Right ventricle myocardium superior (tissue), 1 donor: ENCODE data around the gene SHH. TPM values are rescaled to one million over a fixed set of nuclear protein-coding genes. Genes with fewer than 3 reads are reported as not detected.
"Not testable (repeated sequence)": the region's sequence is repeated elsewhere in the genome, so short reads cannot be mapped to it uniquely, and the experiment has no call there.

Experiments used
- ATAC-seq: fragments of 200-7000 bp; cut with Tn5 transposase; one replicate; pipeline ENCODE4 v1.9.1; 2020; ENCODE audit warnings: mild to moderate bottlenecking; ENCODE audit not compliant: poor library complexity
- DNase-seq: peaks from one replicate; pipeline ENCODE4 v3.0.0-alpha.2; 2020
- intact Hi-C: fragments of 100-400 bp; cut with DNase I; formaldehyde crosslinking; loops from one replicate; pipeline ENCODE4 v1.11.2; 2022
- total RNA-seq: library from RNA; stranded (reverse); fragmentation: NEBNext Ultra II Directional; extraction: Animal tissue kit (Norgen Biotek cat#: 25700); gene quantifications from one replicate; pipeline ENCODE4 v1.2.1, GENCODE V29; 2021
- donor health status: DM: no; HTN: yes; CAD: no; lungs with severe emphysema.

Gene SHH
- total RNA-seq, 1 donor from 2014 or later, result not detected

GRCh38 chr7:155844019-155844453 lies 31.8 kb upstream of the SHH start:
- DNase-seq, result no peak
- no peak for ATAC-seq

GRCh38 chr7:155843426-155844018 lies 31.3 kb upstream of the SHH start:
- intact Hi-C loops, result no loop called here
- DNase-seq (no peak), ATAC-seq (no peak)

More at GRCh38 chr7:155844019-155844453, 31.8 kb upstream of the SHH start:
- intact Hi-C loops, result no loop called here

- DNase-seq, result no peak
- ATAC-seq, result no peak
- intact Hi-C loops, result no loop called here
Observed at GRCh38 chr7:155842496-155843265, 30.4 kb upstream of the SHH start.

- no peak for ATAC-seq
- intact Hi-C loops, result no loop called here
- DNase-seq, result no peak
Observed at GRCh38 chr7:155840909-155841308, 28.6 kb upstream of the SHH start.

GRCh38 chr7:155840262-155840885 lies 28.1 kb upstream of the SHH start:
- intact Hi-C loops, result no loop called here
- no peak for ATAC-seq

GRCh38 chr7:155839461-155839860 lies 27.2 kb upstream of the SHH start:
- intact Hi-C loops, result no loop called here
- DNase-seq (no peak), ATAC-seq (no peak)

More at GRCh38 chr7:155840262-155840885, 28.1 kb upstream of the SHH start:
- no peak for DNase-seq

GRCh38 chr7:155838312-155838711 lies 26.0 kb upstream of the SHH start:
- ATAC-seq, DNase-seq, intact Hi-C loops: not testable (repeated sequence)

GRCh38 chr7:155837126-155837479 lies 24.8 kb upstream of the SHH start:
- DNase-seq (no peak), ATAC-seq (no peak)
- intact Hi-C loops, result no loop called here

- intact Hi-C loops, result no loop called here
- DNase-seq, result no peak
- ATAC-seq, result no peak
Observed at GRCh38 chr7:155836216-155837125, 24.2 kb upstream of the SHH start.

GRCh38 chr7:155835446-155836215 lies 23.4 kb upstream of the SHH start:
- intact Hi-C loops, result no loop called here
- ATAC-seq (no peak), DNase-seq (no peak)

GRCh38 chr7:155834486-155835048 lies 22.3 kb upstream of the SHH start:
- no peak for ATAC-seq
- intact Hi-C loops, result no loop called here
- no peak for DNase-seq

GRCh38 chr7:155833651-155834050 lies 21.4 kb upstream of the SHH start:
- no peak for DNase-seq
- intact Hi-C loops, result no loop called here
- no peak for ATAC-seq

GRCh38 chr7:155832581-155832981 lies 20.3 kb upstream of the SHH start:
- ATAC-seq, result no peak
- intact Hi-C loops, result no loop called here
- DNase-seq, result no peak

GRCh38 chr7:155831807-155832524 lies 19.7 kb upstream of the SHH start:
- DNase-seq (no peak), ATAC-seq (no peak)
- intact Hi-C loops, result no loop called here

- ATAC-seq (no peak), DNase-seq (no peak)
- intact Hi-C loops, result no loop called here
Observed at GRCh38 chr7:155830961-155831806, 18.9 kb upstream of the SHH start.

- no peak for DNase-seq
- no peak for ATAC-seq
- intact Hi-C loops, result no loop called here
Observed at GRCh38 chr7:155829796-155830470, 17.7 kb upstream of the SHH start.
